Measurements from ENCODE around the gene IFT80.
"Not testable (repeated sequence)": the region's sequence is repeated elsewhere in the genome, so short reads cannot be mapped to it uniquely, and the experiment has no call there.

The IFT80 gene

DNA sequence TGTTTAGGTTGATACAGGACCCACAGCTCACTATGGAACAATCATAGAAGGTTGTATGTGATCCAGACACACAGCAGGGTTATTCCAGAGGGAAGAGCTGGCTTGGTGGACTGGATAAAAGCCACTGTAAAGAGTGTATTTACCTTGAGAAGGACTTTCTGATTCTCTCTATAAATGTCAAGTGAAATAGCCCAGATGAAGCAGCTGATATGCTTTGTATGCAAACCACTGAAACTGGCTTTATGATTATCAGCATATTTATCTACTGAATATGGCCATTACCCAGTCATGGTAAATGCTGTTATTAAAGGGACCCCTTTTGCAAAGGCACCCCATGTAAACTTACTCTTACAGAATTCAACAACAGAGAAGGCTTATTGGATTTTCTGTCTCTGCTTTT is 145.7 kb downstream of the IFT80 start:
- no peak for DNase-seq

DNA sequence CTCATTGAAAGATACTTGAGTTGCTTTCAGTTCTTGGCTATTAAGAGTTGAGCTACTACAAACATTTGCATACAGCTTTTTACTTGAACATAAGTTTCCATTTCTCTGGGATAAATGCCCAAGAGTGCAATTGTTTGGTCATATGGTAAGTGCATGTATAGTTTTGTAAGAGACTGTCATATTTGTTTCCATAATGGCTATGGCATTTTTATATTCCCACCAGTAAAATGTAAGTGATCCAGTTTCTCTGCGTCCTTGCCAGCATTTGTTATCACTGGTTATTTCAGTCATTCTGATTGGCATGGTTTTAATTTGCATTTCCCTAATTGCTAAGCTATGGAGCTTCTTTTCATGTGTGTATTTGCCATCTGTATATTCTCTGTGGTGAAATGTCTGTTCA is 151.3 kb downstream of the IFT80 start:
- DNase-seq, result no peak

DNA sequence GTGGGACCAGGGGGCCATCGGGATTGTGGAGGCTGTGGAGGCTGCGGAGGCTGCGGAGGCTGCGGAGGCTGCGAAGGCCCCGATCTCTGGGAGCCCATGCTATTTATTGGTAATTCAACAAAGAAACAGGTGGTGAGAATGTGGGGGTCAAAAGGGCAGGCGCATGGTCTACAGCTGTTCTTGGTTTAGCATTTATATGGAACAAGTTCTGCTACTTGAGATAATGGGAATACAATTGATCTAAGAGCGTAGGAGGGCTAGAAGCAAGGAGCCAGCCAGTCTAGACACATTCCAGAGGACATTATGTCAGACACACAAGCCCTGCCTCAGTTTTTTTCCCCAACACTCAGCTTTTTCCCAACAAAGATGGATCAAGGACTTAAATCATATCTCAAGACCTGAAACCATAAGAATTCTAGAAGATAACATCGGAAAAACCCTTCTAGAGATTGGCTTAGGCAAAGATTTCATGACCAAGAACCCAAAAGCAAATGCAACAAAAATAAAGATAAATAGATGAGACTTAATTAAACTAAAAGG is 153.7 kb downstream of the IFT80 start:
- DNase-seq, result no peak

DNA sequence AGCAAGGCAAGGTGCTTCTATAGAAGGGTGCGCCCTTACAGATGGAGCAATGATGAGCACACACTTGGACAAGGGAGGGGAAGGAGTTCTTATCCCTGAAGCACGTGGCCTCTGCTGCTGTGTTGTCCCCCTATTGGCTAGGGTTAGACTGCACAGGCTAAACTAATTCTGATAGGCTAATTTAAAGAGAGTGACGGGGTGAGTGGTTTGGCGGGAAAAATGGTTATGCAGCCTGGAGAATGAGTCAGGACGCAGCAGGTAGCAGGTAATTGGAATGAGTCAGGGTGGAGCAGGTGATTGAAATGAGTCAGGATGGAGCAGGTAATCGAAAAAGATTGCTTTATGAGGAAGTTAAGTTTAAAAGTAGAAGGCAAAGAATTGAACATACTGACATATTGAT is 158.3 kb downstream of the IFT80 start:
- not testable (repeated sequence) for DNase-seq

DNA sequence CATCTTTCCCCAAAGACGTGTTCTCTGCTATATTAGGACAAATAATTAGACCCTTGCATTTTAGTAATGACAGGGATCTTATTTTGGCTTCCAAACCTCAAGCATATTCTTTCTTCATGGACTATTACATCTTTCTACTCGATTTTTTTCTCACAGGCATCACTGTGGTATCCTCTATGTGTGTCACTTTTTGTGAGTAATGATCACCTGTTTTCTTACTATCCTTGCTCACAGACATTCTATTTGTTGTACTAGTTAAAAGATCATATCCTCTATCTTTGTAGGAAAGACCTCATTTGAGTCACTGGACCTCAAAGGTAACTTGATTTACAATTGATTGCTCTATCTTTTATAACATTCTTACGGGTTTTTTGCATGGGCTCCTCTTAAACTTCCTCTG is 167.0 kb downstream of the IFT80 start:
- DNase-seq, result no peak

DNA sequence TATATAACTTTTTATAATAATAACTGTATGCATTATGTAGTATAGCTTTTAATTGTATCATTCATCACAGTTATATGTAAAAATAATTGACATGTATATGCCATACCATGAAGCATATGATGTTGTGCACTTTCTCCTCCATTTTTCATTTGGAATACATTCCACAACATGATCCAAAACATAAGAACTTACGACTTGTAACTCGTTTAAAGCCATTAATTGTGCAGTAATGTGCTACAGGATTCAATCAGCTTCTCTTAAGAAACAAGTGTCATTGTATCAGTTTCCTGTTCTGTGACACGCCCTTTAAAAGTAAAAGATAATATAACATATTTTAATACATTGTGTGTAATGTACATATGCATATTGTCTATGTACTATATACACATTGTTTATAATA is 171.6 kb downstream of the IFT80 start:
- no peak for DNase-seq

DNA sequence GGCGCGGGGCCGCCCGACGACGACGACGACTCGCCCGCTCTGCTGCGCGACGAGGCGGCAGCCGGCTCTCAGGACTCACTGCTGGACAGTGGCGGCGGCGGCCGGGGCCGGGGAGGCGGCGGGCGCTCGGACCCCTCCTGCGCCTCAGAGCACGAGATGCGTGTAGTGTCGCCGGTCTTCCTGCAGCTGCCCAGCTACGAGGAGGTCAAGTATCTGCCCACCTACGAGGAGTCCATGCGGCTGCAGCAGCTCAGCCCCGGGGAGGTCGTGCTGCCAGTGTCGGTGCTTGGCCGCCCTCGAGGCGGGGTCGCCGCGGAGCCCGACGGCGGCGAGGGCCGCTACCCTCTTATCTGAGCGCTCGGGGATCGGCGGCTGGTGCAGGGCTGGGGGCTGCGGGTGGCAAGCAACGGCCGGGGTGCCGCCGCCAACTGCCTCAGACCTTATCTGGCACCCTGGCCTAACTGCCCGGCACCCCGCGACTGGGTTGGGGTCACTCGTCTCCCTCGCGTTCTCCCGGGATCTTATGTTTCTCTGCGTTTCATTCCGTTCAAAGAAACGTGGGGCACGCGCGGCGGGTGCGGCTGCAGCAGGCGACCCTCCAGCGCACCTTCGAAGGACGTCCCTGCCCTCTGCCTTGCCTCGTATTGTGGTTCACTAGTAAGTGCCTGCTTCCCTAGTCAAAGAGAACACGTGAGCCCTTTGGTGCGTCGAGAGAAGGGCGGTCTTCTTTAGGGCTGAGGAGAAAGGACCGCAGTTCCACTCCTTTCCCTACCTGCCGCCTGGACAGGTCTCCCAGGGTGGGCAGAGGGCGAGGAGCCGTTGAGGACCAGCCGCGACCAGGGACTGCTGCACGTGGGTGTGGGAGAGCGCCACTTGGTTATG is 172.8 kb downstream of the IFT80 start:
- no peak for DNase-seq

DNA sequence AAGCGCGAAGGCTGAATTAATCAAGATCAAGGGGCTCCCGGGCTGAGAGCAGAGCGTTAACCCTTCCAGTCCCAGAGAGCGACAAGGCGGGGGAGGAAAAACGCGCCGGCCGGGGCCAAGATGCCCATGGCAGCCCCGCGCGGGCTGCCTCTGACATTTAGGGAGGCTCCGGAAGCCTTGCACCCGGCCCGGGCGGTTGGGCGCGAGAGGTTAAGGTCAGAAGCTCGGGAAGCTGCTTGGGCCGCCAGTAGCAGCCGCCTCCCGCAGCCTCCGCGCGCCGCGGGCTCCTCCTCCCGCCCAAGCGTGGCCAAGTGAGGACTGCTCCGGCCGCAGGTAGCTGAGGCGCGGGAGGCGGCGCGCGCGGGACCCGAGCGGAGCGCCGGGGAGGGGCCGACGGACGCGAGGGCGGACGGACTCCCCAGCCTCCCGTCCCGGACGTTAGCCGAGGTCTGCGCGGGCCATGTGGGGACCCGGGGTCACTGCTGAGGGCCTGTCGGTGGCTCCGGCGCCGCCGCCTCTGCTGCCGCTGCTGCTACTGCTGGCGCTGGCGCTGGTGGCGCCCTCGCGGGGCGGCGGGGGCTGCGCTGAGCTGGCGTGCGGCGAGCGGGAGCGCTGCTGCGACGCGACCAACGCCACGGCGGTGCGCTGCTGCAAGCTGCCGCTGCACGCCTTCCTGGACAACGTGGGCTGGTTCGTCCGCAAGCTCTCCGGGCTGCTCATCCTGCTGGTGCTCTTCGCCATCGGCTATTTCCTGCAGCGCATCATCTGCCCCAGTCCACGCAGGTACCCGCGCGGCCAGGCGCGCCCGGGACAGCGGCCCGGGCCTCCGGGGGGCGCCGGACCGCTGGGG is 173.6 kb downstream of the IFT80 start, which contains the start of gene C3orf80:
C3orf80 (plus strand) TSS at position 247 of the 850 bp plus-strand sequence; CDS start at position 461, 214 bp downstream.
- peak in 1 of 2 donors; percentile 26 for DNase-seq

DNA sequence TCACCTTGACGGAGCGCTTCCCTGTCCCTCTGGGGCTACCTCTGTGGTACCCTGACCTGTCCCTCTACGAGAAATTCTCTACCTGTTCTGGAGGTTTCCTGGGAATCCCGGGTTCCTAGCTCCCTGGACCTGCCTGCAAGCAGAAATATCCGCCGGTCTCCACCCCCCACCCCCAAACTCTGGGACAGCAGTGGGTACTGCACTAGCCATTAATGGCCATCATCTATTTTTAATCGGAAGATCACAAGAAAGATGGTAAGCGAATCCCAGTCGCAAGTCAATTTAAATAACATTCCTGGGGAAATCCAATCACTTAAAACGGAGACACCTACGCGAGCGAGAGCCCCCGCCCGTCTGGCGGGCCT is 174.2 kb downstream of the IFT80 start:
- DNase-seq, result no peak

DNA sequence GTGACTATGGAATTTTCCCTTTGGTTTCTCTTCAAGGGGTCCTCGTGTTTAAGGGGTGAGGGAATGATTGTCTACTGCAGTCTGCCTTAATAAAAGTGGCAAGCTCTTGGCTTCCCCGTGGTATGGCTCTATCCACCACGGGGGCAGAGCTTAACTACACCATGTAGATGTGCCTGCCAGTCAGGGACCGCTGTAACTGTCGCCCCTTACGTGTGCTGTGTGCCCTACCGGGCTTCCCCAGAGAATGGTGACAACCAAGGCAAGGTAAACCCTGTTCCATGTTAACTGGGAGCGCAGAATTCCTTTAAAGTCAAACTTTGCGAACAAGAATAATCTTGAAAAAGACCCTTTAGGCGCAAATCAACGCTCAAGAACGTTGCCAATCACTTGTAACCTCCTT is 174.8 kb downstream of the IFT80 start:
- no peak for DNase-seq

DNA sequence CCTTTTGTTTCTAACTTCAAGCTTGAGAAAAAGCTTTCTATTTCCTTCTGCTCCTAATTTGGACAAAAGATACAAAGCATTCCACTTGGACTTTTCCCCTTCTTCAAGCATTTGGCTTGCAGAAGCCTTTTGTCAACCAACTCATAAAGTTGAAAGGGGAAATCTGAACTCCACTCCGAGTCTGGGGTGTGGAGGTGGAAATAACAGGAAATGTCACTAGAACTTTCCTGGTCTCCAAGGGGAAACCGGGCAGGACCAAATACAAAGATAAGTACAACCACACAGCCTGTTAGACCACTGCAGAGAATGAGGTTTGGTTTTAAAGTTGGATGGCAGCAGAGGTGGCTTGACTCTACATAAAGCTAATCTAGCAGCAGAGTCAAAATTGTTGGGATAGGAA is 178.0 kb downstream of the IFT80 start:
- no peak for DNase-seq

DNA sequence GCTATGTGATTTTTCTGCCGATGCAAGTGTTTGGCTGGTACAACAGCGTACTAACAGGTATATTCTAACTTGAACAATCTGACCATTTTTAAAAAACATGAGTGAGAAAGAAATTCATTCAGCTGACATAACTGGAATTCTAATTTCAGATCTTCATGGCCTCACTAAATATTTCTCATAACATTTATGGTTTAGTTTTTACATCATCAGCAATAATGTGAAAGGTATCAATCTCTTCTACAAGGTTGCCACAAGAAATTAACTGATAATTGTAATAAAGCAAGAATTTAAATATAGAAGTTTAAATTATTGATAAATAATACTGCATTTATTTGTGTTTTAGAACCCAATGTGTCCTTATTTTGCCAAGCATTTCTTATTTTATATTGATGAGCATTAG is 179.0 kb downstream of the IFT80 start:
- no peak for DNase-seq

DNA sequence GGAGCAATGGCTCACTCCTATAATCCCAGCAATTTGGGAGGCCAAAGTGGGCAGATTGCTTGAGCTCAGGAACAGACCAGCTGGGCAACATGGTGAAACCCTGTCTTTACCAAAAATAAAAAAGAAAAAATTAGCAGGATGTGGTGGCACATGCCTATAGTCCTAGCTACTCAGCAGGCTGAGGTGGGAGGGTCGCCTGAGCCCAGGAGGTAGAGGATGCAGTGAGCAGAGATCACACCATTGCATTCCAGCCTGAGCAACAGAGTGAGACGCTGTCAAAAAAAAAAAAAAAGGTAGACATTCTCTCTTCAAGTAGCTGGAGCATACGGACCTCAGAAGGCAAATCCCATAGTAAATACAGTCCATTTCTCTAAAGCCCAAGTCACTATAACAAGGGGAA is 180.9 kb downstream of the IFT80 start:
- DNase-seq, result no peak

DNA sequence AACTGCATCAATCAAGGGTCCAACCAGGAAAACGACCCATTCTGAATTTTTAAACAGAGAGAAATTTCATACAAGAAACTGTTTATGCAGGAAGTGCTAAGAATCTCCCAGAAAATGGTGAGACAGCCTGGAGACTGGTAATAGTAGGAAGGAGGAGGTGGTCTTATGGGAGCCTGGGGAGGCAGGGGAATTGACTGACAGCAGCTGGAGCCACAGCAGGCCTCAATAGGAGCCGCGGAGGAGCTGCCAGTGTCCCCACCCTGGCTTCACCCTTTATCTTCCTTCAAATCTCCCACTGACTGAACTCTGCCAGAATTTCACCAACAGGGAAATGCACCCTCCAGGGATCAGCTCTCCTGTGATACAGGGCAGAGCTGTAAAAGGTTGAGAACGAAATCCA is 181.3 kb downstream of the IFT80 start:
- DNase-seq, result no peak

DNA sequence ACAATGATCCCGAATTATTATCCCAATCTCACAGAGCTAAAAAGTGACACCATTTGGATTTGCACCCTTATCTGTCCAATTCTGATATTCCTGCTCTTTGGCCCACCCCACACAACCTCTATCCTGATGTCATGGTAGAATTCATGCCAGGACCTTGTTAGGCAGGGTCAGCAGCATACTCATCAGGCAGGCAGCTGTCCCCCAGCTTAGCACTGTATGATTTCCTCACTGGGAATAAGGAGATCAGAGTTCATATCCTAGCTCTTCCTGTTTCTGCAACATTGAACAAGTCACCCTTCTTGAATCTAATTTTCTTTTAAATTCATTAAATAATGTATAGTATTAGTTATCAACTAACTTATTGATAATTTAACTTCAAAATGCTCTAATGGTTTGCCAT is 185.8 kb downstream of the IFT80 start:
- DNase-seq, result no peak

DNA sequence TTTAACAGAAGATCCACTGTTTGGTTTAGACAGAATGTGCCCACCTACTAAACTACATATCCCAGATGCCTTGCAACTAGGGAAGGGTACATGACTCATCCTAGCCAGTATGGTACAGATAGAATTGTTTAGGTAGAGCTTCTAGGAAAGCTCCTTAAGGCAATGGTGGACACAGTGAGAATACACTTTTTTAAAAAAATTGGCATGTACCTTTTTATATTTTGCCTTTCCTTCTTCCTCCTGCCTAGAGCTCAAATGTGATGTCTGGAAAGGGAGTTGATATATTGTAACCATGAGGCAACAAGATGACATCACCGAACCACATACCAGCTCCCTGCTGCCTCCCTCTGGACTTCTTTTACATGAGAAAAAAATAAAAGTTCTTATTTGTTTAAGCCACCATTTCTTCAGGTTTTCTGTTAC is 188.2 kb downstream of the IFT80 start:
- DNase-seq, result peak; percentile 70 to 77

DNA sequence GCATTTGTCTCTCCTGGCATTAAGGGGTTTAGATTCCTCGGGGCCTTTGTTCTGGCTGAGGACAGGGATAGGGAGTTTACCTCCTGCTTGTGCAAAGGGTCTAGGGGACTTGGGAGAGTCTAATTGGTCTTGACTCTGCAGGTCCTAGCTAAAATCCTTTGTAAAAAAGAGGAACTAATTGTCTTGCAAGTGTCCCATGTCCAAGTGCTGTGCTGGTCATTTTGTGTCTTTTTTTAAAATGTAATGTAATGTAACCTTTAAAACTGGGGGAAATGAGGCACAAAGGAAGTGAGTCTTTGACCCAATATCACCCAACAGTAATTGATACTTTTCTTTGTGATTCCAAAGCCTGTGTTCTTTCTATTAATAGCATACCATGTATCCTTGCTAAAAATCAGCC is 188.7 kb downstream of the IFT80 start:
- DNase-seq, result peak in 1 of 2 donors; percentile 30

Measured in inflammatory macrophage treated with lipopolysaccharide for 1 hour (primary cell).